A172 (cell line): ENCODE results near the gene PHAX. TPM values are rescaled to one million over a fixed set of nuclear protein-coding genes. Genes with fewer than 3 reads are reported as not detected.
"Not testable (repeated sequence)": the region's sequence is repeated elsewhere in the genome, so short reads cannot be mapped to it uniquely, and the experiment has no call there.

ENCODE experiments used
- DNase-seq: peaks from one replicate; pipeline ENCODE4 v3.0.0-alpha.2; 2015; ENCODE audit warnings: low spot score
- total RNA-seq: library from RNA; depleted of rRNA; stranded (reverse); fragments of >200 nt; shearing (Covaris generic); gene quantifications from 2 replicates; pipeline ENCODE4 v1.2.3, GENCODE V29; 2014

The PHAX gene
- total RNA-seq, 1 experiment from 2014 or later = 137 TPM

DNA sequence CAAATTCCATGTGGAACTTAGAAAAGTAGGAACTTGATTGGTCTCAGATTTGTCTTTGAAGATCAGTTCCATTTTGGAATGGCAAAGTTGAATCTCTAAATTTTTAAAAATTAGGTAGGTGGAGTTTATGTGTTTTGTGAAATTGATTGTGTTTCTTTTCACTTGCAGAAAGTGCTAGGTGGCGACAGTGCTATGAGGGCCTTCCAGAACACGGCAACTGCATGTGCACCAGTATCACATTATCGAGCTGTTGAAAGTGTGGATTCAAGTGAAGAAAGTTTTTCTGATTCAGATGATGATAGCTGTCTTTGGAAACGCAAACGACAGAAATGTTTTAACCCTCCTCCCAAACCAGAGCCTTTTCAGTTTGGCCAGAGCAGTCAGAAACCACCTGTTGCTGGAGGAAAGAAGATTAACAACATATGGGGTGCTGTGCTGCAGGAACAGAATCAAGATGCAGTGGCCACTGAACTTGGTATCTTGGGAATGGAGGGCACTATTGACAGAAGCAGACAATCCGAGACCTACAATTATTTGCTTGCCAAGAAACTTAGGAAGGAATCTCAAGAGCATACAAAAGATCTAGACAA, 2.8 kb downstream of the PHAX start:
- DNase-seq = no peak

DNA sequence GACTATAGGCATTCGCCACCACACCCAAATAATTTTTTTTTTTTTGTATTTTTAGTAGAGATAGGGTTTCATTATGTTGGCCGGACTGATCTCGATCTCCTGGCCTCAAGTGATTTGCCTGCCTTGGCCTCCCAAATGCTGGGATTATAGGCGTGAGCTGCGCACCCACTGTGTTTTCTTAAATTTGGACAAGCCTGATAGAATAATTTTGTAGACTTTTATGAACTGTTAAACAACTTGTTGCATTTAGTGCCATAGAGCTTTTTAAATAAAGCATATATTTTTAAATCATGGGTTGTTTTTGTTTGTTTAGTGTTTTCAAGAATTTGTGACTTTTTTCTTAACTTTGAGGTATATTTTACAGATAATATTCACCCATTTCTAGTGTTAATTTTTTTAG, 4.8 kb downstream of the PHAX start:
- DNase-seq = no peak

DNA sequence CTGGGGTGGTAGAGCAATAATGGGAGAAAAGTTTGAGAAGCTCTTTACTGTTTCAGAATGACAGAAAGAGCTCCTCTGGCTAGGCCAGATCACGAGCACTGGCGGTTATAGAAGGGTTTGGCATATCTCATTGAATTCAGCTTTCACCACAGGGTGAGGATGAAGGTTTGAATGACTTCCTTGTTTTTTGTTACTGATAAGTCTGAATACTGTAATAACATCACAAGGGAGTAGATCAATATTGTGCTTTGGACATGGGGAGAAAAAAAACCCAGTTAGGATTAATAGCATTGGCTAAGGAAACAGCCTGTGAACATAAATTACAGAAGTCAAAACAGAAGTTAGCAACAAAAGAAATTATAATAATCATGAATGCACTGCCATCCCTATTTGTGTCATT, 9.4 kb downstream of the PHAX start:
- DNase-seq = no peak

DNA sequence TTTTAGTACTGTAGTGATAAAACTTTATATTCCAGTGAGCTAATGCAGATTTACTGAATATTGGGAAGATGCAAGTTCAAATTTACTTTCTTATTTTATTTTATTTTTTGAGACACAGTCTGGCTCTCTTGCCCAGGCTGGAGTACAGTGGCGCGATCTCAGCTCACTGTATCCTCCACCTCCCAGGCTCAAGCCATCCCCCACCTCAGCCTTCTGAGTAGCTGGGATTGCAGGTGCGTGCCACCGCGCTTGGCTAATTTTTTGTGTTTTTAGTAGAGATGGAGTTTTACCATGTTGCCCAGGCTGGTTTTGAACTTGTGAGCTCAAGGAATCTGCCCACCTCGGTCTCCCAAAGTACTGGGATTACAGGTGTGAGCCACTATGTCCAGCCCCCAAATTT, 9.9 kb downstream of the PHAX start:
- no peak for DNase-seq

DNA sequence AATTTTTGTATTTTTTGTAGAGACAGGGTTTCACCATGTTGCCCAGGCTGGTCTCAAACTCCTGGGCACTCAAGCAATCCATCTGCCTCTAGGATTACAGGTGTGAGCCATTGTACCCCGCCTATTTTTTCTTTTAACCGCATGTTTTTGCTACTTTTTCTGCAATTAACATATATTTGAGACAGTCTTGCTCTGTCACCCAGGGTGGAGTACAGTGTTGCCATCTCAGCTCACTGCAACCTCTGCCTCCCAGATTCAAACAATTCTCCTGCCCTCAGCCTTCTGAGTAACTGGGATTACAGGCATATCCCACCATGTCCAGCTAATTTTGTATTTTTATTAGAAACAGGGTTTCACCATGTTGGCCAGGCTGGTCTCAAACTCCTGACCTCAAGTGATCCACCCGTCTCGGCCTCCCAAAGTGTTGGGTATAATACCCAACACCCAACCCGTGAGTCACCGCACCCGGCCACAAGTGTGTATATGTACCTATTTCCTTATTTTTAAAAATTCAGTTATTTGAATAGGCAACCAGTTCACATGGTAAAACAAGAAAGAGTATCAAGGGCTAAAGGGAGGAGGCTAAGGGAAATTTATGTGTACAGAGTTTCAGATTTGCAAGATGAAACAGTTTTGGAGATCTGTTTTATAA, 13.3 kb downstream of the PHAX start:
- DNase-seq = no peak

DNA sequence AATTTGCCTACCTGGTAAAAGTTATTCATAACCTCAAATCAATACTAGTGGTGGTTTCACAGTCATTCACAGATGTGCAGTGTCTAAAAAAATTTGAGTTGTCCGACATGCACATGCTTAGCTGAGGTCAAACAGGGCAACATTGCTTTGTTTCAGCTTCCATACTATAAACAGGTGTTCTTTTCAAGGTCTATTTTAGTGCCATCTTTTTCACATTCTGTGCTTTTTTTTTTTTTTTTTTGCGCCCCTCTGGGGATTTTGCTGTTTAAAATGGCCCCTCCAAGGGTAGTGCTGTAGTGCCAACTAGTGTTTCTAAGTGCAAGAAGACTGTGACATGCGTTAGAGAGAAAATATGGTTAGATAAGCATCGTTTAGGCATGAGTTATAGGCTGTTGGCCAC, 14.5 kb downstream of the PHAX start:
- no peak for DNase-seq

DNA sequence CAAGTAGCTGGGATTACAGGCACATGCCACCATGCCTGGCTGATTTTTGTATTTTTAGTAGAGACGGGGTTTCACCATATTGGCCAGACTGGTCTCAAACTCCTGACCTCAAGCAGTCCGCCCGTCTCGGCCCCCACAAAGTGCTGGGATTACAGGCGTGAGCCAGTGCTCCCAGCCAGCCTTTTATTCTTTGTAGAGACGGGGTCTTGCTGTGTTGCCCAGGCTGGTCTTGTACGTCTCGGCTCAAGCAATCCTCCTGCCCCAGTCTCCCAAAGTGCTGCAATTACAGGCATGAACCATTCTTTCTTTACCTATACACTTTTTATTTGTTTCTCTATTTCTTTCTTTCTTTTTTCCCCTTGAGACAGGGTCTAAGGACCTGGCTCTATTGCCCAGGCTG, 16.9 kb downstream of the PHAX start:
- DNase-seq = not testable (repeated sequence)

DNA sequence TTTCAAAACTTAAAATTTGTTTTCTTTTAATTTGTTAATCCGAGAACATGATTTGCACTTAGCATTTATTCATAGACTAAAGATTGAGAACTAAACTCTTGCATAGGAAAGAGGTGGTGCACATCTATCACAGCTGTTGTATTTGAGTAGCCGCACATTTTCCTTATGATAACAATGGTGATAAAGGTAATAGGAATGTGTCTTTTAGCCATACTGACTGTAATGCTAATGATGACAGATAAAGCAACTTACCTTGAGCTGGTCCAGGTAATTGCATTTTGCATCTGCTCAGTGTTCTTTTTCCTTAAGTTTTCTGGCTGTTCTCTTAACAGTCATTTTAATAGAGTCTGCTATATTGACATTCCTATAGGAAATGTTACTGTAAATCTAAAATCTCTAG, 19.0 kb downstream of the PHAX start:
- no peak for DNase-seq

DNA sequence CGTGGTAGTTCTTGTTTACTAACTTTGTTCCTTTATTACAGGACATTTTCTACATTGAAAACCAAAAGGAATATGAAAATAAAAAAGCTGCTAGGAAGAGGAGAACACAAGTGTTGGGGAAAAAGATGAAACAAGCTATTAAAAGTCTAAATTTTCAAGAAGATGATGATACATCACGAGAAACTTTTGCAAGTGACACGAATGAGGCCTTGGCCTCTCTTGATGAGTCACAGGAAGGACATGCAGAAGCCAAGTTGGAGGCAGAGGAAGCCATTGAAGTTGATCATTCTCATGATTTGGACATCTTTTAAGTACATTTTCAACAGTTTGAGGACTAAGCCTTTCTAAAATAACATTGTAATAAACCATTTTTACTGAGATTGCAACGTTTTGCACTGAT, 23.8 kb downstream of the PHAX start:
- peak; percentile 82 for DNase-seq

DNA sequence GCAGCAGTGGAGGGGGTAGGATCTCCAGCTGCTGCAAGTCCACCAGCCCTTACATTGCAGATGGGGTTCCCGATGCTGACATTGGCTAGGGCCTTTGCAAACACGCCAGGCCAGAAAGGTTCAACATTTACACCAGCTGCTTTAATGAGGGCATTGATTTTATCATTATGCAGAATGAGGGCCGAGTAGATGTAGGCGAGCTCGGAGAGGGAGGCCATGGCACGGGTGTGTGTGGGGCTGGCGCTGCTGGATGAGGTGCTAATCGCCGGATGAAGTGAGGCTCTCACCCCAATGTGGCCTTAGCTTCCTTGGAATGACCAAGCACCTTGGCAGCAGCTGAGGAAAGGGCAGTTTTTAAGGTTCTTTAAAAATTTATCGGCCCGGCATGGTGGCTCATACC, 27.4 kb downstream of the PHAX start:
- DNase-seq = no peak

DNA sequence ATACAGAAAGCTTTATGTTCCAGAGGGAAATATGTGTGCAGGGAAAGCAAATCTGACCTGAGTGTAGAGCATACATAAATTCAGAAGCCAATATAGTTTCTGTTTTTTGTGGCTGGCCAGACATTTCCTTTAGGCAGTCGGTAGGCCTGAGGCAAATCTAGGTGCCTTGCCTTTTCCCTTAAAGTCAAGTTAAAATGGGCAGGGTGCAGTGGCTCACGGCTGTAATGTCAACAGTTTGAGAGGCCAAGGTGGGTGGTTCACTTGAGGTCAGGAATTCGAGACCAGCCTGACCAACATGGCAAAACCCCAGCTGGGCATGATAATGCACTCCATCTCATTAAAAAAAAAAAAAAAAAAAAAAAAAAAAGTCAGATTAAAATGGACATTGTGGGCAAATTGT, 31.2 kb downstream of the PHAX start:
- no peak for DNase-seq

DNA sequence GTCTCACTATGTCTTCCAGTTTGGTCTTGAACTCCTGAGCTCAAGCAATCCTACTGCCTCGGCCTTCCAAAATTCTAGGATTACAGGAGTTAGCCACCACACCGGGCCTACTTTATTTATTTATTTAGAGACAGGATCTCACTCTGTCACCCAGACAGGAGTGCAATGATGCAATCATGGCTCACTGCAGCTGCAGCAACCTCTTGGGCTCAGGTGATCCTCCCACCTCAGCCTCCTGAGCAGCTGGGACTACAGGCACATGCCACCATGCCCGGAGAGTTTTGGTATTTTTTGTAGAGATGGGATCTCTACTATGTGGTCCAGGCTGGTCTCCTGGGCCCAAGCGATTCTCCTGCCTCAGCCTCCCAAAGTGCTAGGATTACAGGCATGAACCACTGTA, 32.8 kb downstream of the PHAX start:
- no peak for DNase-seq

DNA sequence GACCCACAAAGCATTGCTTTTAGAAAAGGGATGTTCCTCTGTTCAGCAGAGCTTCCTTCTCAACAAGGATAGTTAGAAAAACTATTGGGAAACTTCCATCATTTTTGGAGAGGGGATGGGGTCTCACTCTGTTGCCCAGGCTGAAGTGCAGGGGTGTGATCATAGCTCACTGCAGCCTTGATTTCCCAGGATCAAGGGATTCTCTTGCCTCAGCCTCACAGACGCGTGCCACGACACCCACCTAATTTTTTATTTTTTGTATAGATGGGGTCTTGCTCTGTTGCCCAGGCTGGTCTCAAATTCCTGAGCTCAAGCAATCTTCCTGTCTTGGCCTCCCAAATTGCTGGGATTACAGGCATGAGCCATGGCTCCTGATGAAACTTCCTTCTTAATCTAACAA, 34.8 kb downstream of the PHAX start:
- no peak for DNase-seq

DNA sequence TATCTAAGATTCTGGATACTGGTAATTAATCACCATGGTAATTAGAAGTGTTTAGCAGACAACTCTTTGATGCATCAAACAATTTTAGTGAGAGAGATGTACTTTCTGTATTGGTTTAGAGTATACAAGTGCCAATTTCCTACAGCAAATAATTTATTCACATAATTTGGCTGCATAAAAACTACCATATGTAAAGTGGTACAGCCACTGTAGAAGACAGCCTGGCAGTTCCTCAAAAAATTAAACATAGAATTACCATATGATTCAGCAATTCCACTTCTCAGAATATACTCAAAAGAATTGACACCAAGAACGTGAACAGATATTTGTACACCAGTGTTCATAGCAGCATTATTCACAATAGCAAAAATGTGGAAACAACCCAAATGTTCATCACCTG, 36.2 kb downstream of the PHAX start:
- DNase-seq = no peak

DNA sequence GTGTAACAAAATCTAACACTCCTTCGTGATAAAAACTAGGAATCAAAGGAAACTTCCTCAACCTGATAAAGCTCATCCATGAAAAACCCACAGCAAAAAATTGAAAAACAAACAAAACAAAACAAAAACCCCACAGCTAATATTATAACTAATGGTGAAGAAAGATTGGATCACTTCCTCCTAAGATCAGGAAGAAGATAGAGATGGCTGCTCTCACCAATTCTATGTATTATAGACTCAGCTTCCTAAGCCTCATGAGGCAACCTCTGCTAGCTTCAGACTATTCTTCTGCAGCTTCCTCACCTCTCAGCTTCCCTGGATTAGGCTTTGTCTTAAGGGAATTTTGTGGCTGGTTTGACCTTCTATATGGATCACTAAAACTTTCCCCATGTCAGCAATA, 40.1 kb downstream of the PHAX start:
- no peak for DNase-seq

DNA sequence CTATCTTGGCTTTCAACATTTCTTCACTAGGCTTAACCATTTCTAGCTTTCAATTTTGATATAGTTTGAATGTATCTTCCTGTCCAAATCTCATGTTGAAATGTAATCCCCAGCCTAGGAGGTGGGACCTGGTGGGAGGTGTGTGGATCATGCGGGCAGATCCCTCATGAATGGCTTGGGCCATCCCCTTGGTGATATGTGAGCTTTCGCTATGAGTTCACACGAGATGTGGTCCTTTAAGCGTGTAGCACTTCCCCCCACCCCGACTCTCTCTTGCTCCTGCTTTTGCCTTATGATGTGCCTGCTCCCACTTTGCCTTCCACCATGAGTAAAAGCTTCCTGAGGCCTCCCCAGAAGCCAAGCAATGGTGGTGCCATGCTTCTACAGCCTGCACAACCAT, 40.6 kb downstream of the PHAX start:
- DNase-seq = no peak

DNA sequence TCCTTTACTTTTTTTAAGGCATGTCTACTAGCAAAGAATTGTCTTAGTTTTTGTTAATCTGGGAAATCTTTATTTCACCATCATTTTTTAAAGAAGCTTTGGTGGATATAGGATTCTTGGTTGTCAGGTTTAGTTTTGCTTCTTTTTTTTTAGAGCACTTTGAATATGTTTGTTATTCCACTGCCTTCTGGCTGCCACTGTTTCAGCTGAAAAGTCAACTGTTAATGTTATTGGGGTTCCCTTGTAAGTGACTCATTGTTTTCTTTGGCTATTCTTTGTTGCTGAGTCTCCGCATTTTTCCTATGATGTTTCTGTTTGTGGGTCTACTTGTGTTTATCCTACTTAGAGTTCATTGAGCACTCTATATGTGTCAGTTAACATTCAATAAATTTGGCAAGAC, 44.4 kb downstream of the PHAX start:
- DNase-seq = peak; percentile 22

DNA sequence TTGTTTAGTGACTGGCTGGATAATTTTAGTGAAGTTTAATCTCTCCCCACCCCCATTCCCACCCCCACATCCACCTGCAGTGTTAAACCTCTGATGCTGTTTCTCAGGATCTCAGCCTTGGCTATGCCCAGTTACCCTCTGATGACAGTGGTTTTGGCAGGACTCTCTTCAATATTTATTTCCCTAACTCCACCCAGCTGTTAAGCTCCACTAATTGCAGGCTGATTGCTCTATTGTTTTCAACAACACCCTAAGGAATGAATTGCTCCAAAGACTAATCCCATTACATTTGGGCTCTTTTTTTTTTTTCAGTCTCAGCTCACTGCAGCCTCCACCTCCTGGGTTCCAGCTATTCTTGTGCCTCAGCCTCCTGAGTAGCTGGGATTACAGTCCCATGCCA, 46.3 kb downstream of the PHAX start:
- no peak for DNase-seq

DNA sequence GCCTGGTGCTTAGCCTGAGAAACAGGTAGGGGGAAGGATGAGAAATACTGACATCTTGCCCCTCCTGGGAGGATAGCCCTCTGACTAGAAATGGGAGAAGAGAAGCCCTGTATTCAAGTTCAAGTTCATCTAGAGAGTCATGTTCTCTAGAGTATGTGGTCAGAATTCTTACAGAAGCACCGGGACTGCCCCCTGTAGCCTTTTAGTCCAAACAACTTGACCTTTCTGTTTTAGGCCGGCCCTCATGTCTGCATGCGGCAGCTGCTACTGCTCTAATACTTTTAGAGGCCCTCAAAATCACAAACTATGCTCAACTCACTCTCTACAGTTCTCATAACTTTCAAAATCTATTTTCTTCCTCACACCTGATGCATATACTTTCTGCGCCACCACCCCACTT, 47.7 kb downstream of the PHAX start:
- DNase-seq = no peak

DNA sequence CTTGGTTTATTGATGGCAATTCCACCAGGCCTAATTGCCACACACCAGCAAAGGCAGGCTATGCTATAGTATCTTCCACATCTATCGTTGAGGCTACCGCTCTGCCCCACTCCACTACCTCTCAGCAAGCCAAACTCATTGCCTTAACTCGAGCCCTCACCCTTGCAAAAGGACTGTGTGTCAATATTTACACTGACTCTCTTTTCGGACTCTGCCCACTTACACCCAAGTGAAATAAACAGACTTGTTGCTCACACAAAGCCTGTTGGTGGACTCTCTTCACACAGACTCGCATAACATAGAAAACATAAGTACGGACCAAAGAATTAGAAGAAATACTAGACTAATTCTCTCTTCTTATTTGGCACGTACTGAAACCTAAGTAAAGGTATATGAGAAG, 48.3 kb downstream of the PHAX start:
- DNase-seq = not testable (repeated sequence)

DNA sequence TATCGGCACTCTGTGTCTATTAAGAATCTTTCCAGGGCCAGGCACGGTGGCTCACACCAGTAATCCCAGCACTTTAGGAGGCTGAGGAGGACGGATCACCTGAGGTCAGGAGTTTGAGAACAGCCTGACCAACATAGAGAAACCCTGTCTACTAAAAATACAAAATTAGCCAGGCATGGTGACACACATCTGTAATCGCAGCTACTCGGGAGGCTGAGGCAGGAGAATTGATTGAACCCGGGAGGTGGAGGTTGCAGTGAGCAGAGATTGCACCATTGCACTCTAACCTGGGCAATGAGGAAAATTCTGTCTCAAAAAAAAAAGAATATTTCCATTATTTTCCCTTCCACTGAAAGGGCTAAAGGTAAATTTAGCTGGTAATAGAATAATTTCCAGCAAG, 49.0 kb downstream of the PHAX start:
- DNase-seq = not testable (repeated sequence)

DNA sequence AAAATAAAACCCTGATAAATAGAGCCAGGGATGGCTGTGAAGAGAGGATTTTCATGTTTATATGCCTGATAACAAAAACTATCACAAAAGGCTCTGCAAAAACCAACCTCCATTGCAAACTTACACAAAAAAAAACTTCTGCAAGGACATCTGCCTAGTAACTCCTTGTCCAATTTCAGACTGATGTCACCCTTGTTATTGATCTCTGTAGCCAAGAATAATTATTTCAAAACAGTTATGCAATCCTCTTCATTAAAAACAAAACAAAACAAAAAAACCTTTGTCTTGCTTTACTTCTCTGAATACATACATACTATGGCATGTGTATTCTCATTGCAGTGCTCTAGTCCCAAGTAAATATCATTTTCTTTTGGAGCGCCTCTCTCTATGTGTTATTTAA, 49.7 kb downstream of the PHAX start:
- no peak for DNase-seq

DNA sequence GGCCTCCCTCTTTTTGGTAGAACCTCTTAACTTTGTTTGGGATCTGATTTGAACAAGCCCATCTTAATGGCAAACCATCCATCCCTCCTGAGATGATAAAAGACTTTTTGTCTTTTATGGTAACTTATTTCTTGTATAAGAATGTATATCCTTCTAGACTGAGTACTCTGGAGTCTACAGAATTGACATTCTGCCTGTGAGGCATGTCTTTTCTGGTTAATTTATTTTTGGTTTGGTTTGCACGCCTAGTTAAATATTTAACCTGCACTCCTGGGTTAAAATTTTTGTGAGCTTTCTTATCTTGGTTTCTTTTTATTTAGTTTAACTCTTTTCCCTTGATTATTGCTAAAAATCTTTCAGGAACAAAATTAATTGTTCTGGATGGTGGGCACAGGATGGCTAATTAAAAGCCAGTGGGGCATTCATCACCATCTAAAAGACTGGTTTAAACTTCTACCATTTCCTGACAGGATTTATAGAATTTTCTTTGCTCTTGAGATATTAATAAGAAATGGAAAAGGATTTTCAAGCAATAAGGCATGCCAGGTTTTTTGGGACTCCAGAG, 50.3 kb downstream of the PHAX start:
- DNase-seq = no peak
